Ascending aorta (tissue), 2 donors: ENCODE results near the gene ZFYVE9. TPM values are rescaled to one million over a fixed set of nuclear protein-coding genes. Genes with fewer than 3 reads are reported as not detected.
"Not testable (repeated sequence)": the region's sequence is repeated elsewhere in the genome, so short reads cannot be mapped to it uniquely, and the experiment has no call there.

ENCODE experiments used
- DNase-seq, 2 donors: peaks; one replicate each; pipeline ENCODE4 v3.0.0-alpha.2; 2019; ENCODE audit warnings: low spot score in 2 of 2
- H3K27ac ChIP-seq, 2 donors: fragments of 200-600 bp; sonication (generic); one replicate each; pipeline ENCODE4 v1.5.1; 2016 to 2017; ENCODE audit warnings: mild to moderate bottlenecking in 1 of 2
- H3K27me3 ChIP-seq: fragments of 200-600 bp; sonication (generic); one replicate; pipeline ENCODE4 v1.5.1; 2017
- H3K36me3 ChIP-seq, 2 donors: fragments of 200-600 bp; sonication (generic); one replicate each; pipeline ENCODE4 v1.5.1; 2016
- H3K4me1 ChIP-seq, 2 donors: fragments of 200-600 bp; sonication (generic); one replicate each; pipeline ENCODE4 v1.5.1; 2016 to 2017; ENCODE audit warnings: mild to moderate bottlenecking in 1 of 2
- H3K4me3 ChIP-seq, 2 donors: fragments of 200-600 bp; sonication (generic); one replicate each; pipeline ENCODE4 v1.5.1; 2016 to 2017; ENCODE audit warnings: mild to moderate bottlenecking in 1 of 2
- H3K9me3 ChIP-seq, 2 donors: fragments of 200-600 bp; sonication (generic); one replicate each; pipeline ENCODE4 v1.5.1; 2016
- CTCF ChIP-seq, 3 experiments: fragments of 200-600 bp in 2 of 3; fragments of 450-650 bp in 1 of 3; sonication (generic) in 2 of 3; IDR thresholded peaks; one replicate each; pipeline ENCODE4 v1.5.1; 2016 to 2019; ENCODE audit warnings: antibody characterized with exemption in 3 of 3, mild to moderate bottlenecking in 1 of 3, moderate library complexity in 1 of 3
- intact Hi-C: fragments of 100-400 bp; cut with DNase I; formaldehyde crosslinking; loops from one replicate; pipeline ENCODE4 v1.15.1; 2023
- total RNA-seq: library from RNA; depleted of rRNA; stranded (reverse); fragments of >200 nt; gene quantifications from one replicate; pipeline ENCODE4 v1.1.0, GENCODE V29; 2016

Gene ZFYVE9
- total RNA-seq, 1 donor from 2014 or later = 8.1 TPM

- Histone ChIP-seq H3K27me3 (no peaks in the 10 kb centered on the region), H3K27ac (no peak overlapping the region), H3K36me3 (no peaks in the 10 kb centered on the region), H3K9me3 (peaks cover 0 to 10% of the 10 kb centered on the region in 2 donors), H3K4me3 (no peak overlapping the region), H3K4me1 (no peaks in the 10 kb centered on the region)
- no peak for DNase-seq
- intact Hi-C loops = no loop called here
- TF ChIP-seq CTCF (IDR thresholded peaks at IDR 0.05) = no peak
Measured at GRCh38 chr1:52195161-52195560, 53.3 kb downstream of the ZFYVE9 start.

- H3K9me3 ChIP-seq = peaks cover 0 to 19% of the 10 kb centered on the region in 2 donors
- no peaks in the 10 kb centered on the region for H3K4me1 ChIP-seq
- H3K36me3 ChIP-seq = no peaks in the 10 kb centered on the region
- no peaks in the 10 kb centered on the region for H3K27me3 ChIP-seq
- intact Hi-C loops = no loop called here
- TF ChIP-seq CTCF (IDR thresholded peaks at IDR 0.05) = no peak
- no peak overlapping the region for H3K27ac ChIP-seq
- H3K4me3 ChIP-seq = no peak overlapping the region
- DNase-seq = no peak
Measured at GRCh38 chr1:52203935-52204625, 62.2 kb downstream of the ZFYVE9 start.

GRCh38 chr1:52204696-52205095 lies 62.8 kb downstream of the ZFYVE9 start:
- Histone ChIP-seq H3K4me1 (no peaks in the 10 kb centered on the region), H3K27me3 (no peaks in the 10 kb centered on the region), H3K4me3 (no peak overlapping the region), H3K36me3 (no peaks in the 10 kb centered on the region), H3K27ac (no peak overlapping the region), H3K9me3 (peaks cover 0 to 17% of the 10 kb centered on the region in 2 donors)
- no peak for TF ChIP-seq CTCF (IDR thresholded peaks at IDR 0.05)
- intact Hi-C loops = no loop called here
- no peak for DNase-seq

- DNase-seq, H3K9me3 ChIP-seq, intact Hi-C loops, H3K4me3 ChIP-seq, H3K36me3 ChIP-seq, H3K4me1 ChIP-seq, H3K27me3 ChIP-seq, H3K27ac ChIP-seq: not testable (repeated sequence)
Measured at GRCh38 chr1:52206686-52207085, 64.8 kb downstream of the ZFYVE9 start.

- H3K27me3 ChIP-seq = no peaks in the 10 kb centered on the region
- no peaks in the 10 kb centered on the region for H3K36me3 ChIP-seq
- intact Hi-C loops = no loop called here
- no peak for TF ChIP-seq CTCF (IDR thresholded peaks at IDR 0.05)
- no peaks in the 10 kb centered on the region for H3K4me1 ChIP-seq
- no peak for DNase-seq
- no peak overlapping the region for H3K4me3 ChIP-seq
- no peak overlapping the region for H3K27ac ChIP-seq
- H3K9me3 ChIP-seq = no peaks in the 10 kb centered on the region
Measured at GRCh38 chr1:52209429-52209828, 67.5 kb downstream of the ZFYVE9 start.

GRCh38 chr1:52210044-52210443 lies 68.2 kb downstream of the ZFYVE9 start:
- Histone ChIP-seq H3K9me3 (no peaks in the 10 kb centered on the region), H3K27me3 (no peaks in the 10 kb centered on the region), H3K36me3 (no peaks in the 10 kb centered on the region), H3K4me3 (no peak overlapping the region), H3K27ac (no peak overlapping the region), H3K4me1 (no peaks in the 10 kb centered on the region)
- no peak for DNase-seq
- intact Hi-C loops = no loop called here
- no peak for TF ChIP-seq CTCF (IDR thresholded peaks at IDR 0.05)
